PC-9 (cell line): ENCODE measurements around the gene EDC3.

ENCODE experiments used
- CTCF ChIP-seq: fragments of 200-600 bp; sonication (generic); conservative IDR thresholded peaks from 2 replicates; pipeline ENCODE4 v1.6.1; 2017; ENCODE audit warnings: mixed run types, antibody characterized with exemption, mild to moderate bottlenecking, moderate library complexity
- EZH2 ChIP-seq: fragments of 200-600 bp; sonication (generic); IDR thresholded peaks from 2 replicates; pipeline ENCODE4 v1.8.0; 2017; ENCODE audit warnings: antibody characterized with exemption, low read depth

- TF ChIP-seq CTCF (no peak), EZH2 (no peak)
These were observed 28.0 kb upstream of the EDC3 start for GRCh38 chr15:74723754-74724334.
